A673 (cell line): Measurements from ENCODE around the gene EXOC3L4. TPM values are rescaled to one million over a fixed set of nuclear protein-coding genes. Genes with fewer than 3 reads are reported as not detected.

Experiments
- BruUV-seq: library from RNA; stranded (reverse); fragments of 400-500 nt; replicated peaks from 2 replicates; lab custom pipeline; 2021; lab: Mats Ljungman, UMichigan
- CTCF ChIA-PET: fragments of 300-600 bp; sonication (Branson Sonifier 250); formaldehyde crosslinking; loops from one replicate; lab custom pipeline; 2022; ENCODE audit warnings: antibody characterized with exemption; lab: Charles Lee
- POLR2A ChIA-PET: fragments of 300-600 bp; sonication (Branson Sonifier 250); formaldehyde crosslinking; loops from one replicate; lab custom pipeline; 2022; ENCODE audit warnings: antibody characterized with exemption; ENCODE audit not compliant: low non-redundant PET; lab: Charles Lee
- DNase-seq: peaks from one replicate; pipeline ENCODE4 v3.0.0-alpha.2; 2015; ENCODE audit warnings: low spot score
- H3K27ac ChIP-seq: fragments of 200-600 bp; sonication (generic); 2 replicates; pipeline ENCODE4 v1.5.1; 2016; ENCODE audit warnings: mixed run types, low read depth, mild to moderate bottlenecking, mixed read lengths, antibody characterized with exemption, low read length; ENCODE audit not compliant: poor library complexity, severe bottlenecking
- H3K27me3 ChIP-seq: fragments of 200-600 bp; sonication (generic); replicated peaks from 2 replicates; pipeline ENCODE4 v1.6.1; 2017; ENCODE audit warnings: mixed run types, low read depth, mild to moderate bottlenecking, mixed read lengths, antibody characterized with exemption, low read length; ENCODE audit not compliant: insufficient read depth, poor library complexity
- H3K36me3 ChIP-seq: fragments of 200-600 bp; sonication (generic); 2 replicates; pipeline ENCODE4 v1.6.1; 2016; ENCODE audit warnings: mixed run types, mild to moderate bottlenecking, mixed read lengths, antibody characterized with exemption, low read length; ENCODE audit not compliant: insufficient read depth, poor library complexity, severe bottlenecking
- H3K4me1 ChIP-seq: fragments of 200-600 bp; sonication (generic); 2 replicates; pipeline ENCODE4 v1.6.1; 2017; ENCODE audit warnings: mixed run types, mild to moderate bottlenecking, mixed read lengths, antibody characterized with exemption, low read length; ENCODE audit not compliant: insufficient read depth, poor library complexity, severe bottlenecking
- H3K4me3 ChIP-seq: fragments of 200-600 bp; sonication (generic); 2 replicates; pipeline ENCODE4 v1.5.1; 2016; ENCODE audit warnings: low read depth, mixed run types, mild to moderate bottlenecking, mixed read lengths, low read length; ENCODE audit not compliant: poor library complexity, severe bottlenecking
- H3K9me3 ChIP-seq: fragments of 200-600 bp; sonication (generic); 2 replicates; pipeline ENCODE4 v1.6.1; 2016; ENCODE audit warnings: mixed run types, low read depth, mild to moderate bottlenecking, mixed read lengths, antibody characterized with exemption, low read length; ENCODE audit not compliant: poor library complexity, severe bottlenecking
- CTCF ChIP-seq: fragments of 300-800, 200-600 bp; sonication (generic); conservative IDR thresholded peaks from 2 replicates; pipeline ENCODE4 v1.5.1; 2017; ENCODE audit warnings: low read depth, mild to moderate bottlenecking, antibody characterized with exemption, low read length, moderate library complexity, mixed read lengths
- EZH2 ChIP-seq: fragments of 200-600 bp; sonication (generic); IDR thresholded peaks from 2 replicates; pipeline ENCODE4 v1.6.1; 2017; ENCODE audit warnings: borderline replicate concordance, low read depth, mild to moderate bottlenecking, mixed read lengths, antibody characterized with exemption, low read length; ENCODE audit not compliant: poor library complexity, severe bottlenecking
- intact Hi-C: fragments of 100-400 bp; cut with micrococcal nuclease; formaldehyde crosslinking; loops from one replicate; pipeline ENCODE4 v1.10.0; 2022; ENCODE audit not compliant: unreplicated experiment
- total RNA-seq: library from RNA; stranded (reverse); gene quantifications from 2 replicates; pipeline ENCODE4 v1.2.3, GENCODE V29; 2021

Gene EXOC3L4
- total RNA-seq, 1 experiment from 2014 or later = not detected

- Histone ChIP-seq H3K4me3 (no peak overlapping the region), H3K36me3 (no peaks in the 10 kb centered on the region), H3K27ac (no peak overlapping the region), H3K27me3 (no peaks in the 10 kb centered on the region), H3K4me1 (no peaks in the 10 kb centered on the region), H3K9me3 (no peaks in the 10 kb centered on the region)
- CTCF ChIA-PET = no interaction called here
- intact Hi-C loops = no loop called here
- BruUV-seq = no TSS peak
- TF ChIP-seq EZH2 = no peak
- TF ChIP-seq CTCF = no peak
- no peak for DNase-seq
- POLR2A ChIA-PET = no interaction called here
Observed at GRCh38 chr14:103070263-103070885, 24.2 kb upstream of the EXOC3L4 start.

GRCh38 chr14:103070971-103071542 is 23.5 kb upstream of the EXOC3L4 start:
- POLR2A ChIA-PET = no interaction called here
- no peaks in the 10 kb centered on the region for H3K36me3 ChIP-seq
- intact Hi-C loops = no loop called here
- no peaks in the 10 kb centered on the region for H3K27me3 ChIP-seq
- BruUV-seq = no TSS peak
- H3K4me1 ChIP-seq = no peaks in the 10 kb centered on the region
- no peak overlapping the region for H3K27ac ChIP-seq
- H3K9me3 ChIP-seq = no peaks in the 10 kb centered on the region
- DNase-seq = no peak
- no peak overlapping the region for H3K4me3 ChIP-seq
- CTCF ChIA-PET = no interaction called here
- TF ChIP-seq EZH2 (no peak), CTCF (no peak)

GRCh38 chr14:103071544-103072251 is 22.8 kb upstream of the EXOC3L4 start:
- no peak overlapping the region for H3K4me3 ChIP-seq
- BruUV-seq = no TSS peak
- TF ChIP-seq CTCF = no peak
- TF ChIP-seq EZH2 = no peak
- no peak for DNase-seq
- H3K4me1 ChIP-seq = no peaks in the 10 kb centered on the region
- intact Hi-C loops = no loop called here
- ChIA-PET POLR2A (no interaction called here), CTCF (no interaction called here)
- no peaks in the 10 kb centered on the region for H3K9me3 ChIP-seq
- no peak overlapping the region for H3K27ac ChIP-seq
- H3K36me3 ChIP-seq = no peaks in the 10 kb centered on the region
- H3K27me3 ChIP-seq = no peaks in the 10 kb centered on the region
